PFSK-1 (cell line): ENCODE measurements around the gene ALKBH5.

Experiments used
- FOXP2 ChIP-seq: optimal IDR thresholded peaks from 2 replicates; pipeline ENCODE3; 2011; ENCODE audit warnings: borderline replicate concordance, control low read depth, inconsistent platforms; ENCODE audit not compliant: insufficient read depth; ENCODE audit errors: extremely low read length, extremely low read depth
- POLR2AphosphoS5 ChIP-seq: IDR thresholded peaks from 2 replicates; pipeline ENCODE4 v1.6.1; 2012; ENCODE audit warnings: low read depth, mild to moderate bottlenecking, control low read depth, low read length, moderate library complexity
- SIN3A ChIP-seq: IDR thresholded peaks from 2 replicates; pipeline ENCODE4 v1.6.1; 2012; ENCODE audit warnings: mild to moderate bottlenecking, low read length, moderate library complexity, borderline replicate concordance; ENCODE audit not compliant: insufficient read depth
- TAF1 ChIP-seq: IDR thresholded peaks from 2 replicates; pipeline ENCODE4 v1.6.1; 2012; ENCODE audit warnings: low read length, control low read depth, borderline replicate concordance; ENCODE audit not compliant: insufficient read depth
- TF ChIP-seq, protein P1 (sequence below), 2 experiments: IDR thresholded peaks; 2 replicates each; pipeline versions ENCODE4 v1.6.1 to v1.8.0; 2011 to 2012; ENCODE audit warnings: low read depth in 2 of 2, low read length in 2 of 2, control low read depth in 1 of 2, inconsistent platforms in 1 of 2, mild to moderate bottlenecking in 1 of 2, moderate library complexity in 1 of 2; ENCODE audit not compliant: insufficient read depth in 1 of 2

ALKBH5 gene

DNA sequence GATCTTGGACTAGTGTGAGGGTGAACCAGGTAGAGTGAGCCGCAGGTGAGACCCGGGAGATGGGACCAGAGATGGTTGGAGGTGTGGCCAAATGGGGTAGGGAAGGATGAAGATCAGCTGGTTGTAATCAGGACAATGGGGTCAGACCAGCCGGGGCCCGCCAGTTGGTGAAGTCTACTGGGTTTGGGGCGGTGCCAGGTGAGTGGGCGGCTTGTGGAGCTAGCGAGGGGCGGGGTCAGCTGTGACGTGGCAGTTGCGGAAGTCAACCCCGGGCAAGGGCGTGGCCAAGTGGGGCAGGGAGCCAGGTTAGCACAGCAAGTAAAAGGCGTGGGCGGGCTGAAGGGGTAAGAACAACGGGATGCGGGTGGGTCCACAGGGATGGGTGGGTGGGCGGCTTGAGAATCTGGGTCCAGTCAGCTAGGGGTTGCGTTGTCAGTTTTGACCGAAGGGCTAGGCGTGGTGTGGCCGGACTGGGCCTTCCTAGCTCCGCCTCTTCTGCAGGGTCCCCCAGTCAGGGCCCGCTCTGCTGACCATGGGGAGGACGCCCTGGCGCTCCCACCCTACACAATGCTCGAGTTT is 25.5 kb upstream of the ALKBH5 start:
- no peak for TF ChIP-seq SIN3A
- no peak for TF ChIP-seq POLR2AphosphoS5
- TF ChIP-seq FOXP2 = no peak
- TF ChIP-seq, protein P1, sequence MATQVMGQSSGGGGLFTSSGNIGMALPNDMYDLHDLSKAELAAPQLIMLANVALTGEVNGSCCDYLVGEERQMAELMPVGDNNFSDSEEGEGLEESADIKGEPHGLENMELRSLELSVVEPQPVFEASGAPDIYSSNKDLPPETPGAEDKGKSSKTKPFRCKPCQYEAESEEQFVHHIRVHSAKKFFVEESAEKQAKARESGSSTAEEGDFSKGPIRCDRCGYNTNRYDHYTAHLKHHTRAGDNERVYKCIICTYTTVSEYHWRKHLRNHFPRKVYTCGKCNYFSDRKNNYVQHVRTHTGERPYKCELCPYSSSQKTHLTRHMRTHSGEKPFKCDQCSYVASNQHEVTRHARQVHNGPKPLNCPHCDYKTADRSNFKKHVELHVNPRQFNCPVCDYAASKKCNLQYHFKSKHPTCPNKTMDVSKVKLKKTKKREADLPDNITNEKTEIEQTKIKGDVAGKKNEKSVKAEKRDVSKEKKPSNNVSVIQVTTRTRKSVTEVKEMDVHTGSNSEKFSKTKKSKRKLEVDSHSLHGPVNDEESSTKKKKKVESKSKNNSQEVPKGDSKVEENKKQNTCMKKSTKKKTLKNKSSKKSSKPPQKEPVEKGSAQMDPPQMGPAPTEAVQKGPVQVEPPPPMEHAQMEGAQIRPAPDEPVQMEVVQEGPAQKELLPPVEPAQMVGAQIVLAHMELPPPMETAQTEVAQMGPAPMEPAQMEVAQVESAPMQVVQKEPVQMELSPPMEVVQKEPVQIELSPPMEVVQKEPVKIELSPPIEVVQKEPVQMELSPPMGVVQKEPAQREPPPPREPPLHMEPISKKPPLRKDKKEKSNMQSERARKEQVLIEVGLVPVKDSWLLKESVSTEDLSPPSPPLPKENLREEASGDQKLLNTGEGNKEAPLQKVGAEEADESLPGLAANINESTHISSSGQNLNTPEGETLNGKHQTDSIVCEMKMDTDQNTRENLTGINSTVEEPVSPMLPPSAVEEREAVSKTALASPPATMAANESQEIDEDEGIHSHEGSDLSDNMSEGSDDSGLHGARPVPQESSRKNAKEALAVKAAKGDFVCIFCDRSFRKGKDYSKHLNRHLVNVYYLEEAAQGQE (IDR thresholded peaks at IDR 0.05; ENCODE audit: insufficient read depth in 1 of 2, low read depth in 2 of 2, low read length in 2 of 2) = no peak
- TF ChIP-seq TAF1 = no peak

DNA sequence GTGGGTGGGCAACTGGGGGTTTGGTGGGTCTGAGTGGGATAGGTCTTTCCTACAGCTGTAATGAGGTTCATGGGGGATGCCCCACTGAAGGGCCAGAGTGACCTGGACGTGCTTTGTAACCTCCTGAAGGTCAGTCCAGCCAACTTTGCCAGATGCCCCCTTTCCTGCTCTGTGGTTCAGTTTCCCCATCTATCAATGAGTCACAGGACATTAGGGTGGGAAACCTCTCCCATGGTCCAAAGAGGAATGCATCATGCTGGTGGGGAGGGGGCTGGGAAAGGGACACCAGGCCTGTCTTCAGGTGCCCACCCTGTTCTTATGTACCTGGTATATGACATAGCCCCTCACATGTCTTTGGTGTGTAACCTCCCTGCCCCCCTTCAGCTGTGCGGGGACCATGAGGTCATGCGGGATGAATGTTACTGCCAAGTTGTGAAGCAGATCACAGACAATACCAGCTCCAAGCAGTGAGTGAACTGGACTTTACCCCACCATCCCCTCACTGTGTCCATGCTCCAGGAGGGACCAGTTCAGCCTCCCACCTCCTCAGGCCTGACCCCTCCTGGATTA is 24.0 kb upstream of the ALKBH5 start:
- no peak for TF ChIP-seq SIN3A
- TF ChIP-seq, protein P1 (IDR thresholded peaks at IDR 0.05; ENCODE audit: insufficient read depth in 1 of 2, low read depth in 2 of 2, low read length in 2 of 2) = no peak
- TF ChIP-seq TAF1 = no peak
- no peak for TF ChIP-seq POLR2AphosphoS5
- no peak for TF ChIP-seq FOXP2

DNA sequence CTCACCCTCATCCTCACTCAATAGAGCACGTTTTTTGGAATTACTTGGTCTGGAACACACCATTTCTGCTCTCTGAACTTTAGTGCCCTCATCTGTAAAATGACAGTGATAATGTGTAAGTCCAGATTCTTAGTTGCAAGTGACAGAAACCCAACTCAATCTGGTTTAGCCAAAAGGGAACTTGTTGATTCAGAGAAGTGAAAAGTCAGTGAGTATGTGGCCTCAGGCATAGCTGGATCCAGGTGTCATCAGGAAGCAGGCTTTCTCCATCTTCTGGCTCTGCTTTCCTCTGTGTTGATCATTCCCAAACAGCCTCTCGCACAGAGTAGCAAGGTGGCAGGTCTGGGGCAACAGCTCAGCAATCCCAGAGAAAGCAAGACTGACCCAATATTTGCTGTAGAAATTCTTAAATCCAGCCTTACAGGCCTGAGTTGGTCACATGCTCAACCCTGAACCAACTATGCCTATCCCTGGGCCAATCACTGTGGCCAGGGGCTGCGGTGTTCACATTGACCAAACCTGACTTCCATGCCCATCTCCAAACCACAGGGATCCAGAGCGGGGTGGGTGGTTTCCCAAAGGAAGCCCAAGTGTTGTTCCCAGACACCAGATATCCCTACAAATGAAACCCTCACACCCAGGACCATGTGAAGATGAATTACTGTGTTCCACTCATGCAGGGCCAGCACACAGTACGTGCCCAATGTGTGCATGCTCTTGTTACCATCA is 23.3 kb upstream of the ALKBH5 start:
- TF ChIP-seq TAF1 = no peak
- TF ChIP-seq SIN3A = no peak

DNA sequence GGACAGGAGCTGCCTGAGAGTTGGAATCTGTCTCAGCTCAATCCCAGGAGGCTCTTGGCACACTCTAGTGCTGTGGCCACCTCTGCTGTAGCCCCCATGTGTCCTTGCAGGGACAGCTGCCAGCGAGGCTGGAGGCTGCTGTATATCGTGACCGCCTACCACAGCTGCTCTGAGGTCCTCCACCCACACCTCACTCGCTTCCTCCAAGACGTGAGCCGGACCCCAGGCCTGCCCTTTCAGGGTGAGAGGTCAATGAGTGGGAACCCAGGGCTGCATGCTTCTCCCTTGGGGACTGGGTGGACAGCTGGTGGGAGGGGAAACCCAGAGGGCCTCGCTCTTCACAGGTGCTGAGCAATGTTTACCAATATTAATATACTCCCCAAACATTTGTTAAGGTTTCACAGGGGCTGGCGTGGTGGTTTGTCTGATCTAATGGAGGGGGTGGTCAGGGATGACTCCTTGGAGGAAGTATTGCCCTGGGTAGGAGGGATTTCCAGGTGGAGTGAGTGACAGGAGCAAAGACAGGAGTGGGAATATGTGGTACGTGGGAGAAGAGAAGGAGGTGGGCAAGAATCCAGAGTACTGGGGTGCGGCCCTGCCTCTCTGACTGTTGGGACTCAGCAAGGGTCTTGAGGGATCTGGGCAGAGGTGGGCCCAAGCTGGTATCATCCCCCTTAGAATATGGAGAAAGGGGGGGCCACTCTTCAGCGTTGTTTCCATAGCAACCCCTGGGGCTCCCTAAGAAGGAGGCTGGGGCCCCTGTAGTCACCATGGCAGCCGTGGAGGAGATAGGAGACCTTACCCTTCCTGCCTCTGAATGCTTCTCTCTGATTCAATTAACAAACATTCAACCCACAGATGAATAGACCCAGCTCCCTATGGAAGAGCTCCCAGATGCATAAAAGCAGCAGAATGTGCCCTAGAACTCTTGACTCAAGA is 22.2 kb upstream of the ALKBH5 start:
- TF ChIP-seq TAF1 (no peak), POLR2AphosphoS5 (no peak), FOXP2 (no peak), SIN3A (no peak)
- TF ChIP-seq, protein P1 (IDR thresholded peaks at IDR 0.05; ENCODE audit: insufficient read depth in 1 of 2, low read depth in 2 of 2, low read length in 2 of 2) = no peak

DNA sequence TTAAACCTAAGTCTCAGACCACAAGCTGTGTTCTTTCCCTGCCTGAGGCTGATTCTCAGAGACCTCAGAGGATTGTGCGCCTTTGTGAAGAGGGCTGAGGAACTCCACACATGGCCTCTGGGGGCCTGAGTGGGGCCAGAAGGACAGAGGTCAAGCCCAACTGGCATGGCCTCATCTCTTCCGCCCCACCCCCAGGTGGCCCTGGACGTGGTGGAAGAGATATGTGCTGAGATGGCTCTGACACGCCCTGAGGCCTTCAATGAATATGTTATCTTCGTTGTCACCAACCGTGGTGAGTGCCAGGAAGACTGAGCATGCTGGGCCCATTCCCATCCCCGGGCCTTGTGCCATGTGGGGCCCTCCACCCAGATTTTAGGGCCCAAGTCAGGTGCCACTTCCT is 20.1 kb upstream of the ALKBH5 start:
- TF ChIP-seq TAF1 (no peak), SIN3A (no peak), POLR2AphosphoS5 (no peak), FOXP2 (no peak)
- TF ChIP-seq, protein P1 (IDR thresholded peaks at IDR 0.05; ENCODE audit: insufficient read depth in 1 of 2, low read depth in 2 of 2, low read length in 2 of 2) = no peak
